Suprapubic skin (tissue), 3 donors: ENCODE data around the gene PLBD2.

ENCODE experiments used
- POLR2AphosphoS5 ChIP-seq, 3 donors: sonication (generic); formaldehyde crosslinking; IDR thresholded peaks; one replicate each; pipeline ENCODE4 v1.6.1; 2017; ENCODE audit warnings: antibody characterized with exemption in 3 of 3
- TF ChIP-seq, protein P1 (sequence below), 2 donors: fragments of 200-600 bp in 1 of 2; fragments of 450-650 bp in 1 of 2; sonication (generic) in 1 of 2; IDR thresholded peaks; one replicate each; pipeline ENCODE4 v1.5.1; 2016 to 2019; ENCODE audit warnings: antibody characterized with exemption in 2 of 2, mild to moderate bottlenecking in 1 of 2, moderate library complexity in 1 of 2

DNA sequence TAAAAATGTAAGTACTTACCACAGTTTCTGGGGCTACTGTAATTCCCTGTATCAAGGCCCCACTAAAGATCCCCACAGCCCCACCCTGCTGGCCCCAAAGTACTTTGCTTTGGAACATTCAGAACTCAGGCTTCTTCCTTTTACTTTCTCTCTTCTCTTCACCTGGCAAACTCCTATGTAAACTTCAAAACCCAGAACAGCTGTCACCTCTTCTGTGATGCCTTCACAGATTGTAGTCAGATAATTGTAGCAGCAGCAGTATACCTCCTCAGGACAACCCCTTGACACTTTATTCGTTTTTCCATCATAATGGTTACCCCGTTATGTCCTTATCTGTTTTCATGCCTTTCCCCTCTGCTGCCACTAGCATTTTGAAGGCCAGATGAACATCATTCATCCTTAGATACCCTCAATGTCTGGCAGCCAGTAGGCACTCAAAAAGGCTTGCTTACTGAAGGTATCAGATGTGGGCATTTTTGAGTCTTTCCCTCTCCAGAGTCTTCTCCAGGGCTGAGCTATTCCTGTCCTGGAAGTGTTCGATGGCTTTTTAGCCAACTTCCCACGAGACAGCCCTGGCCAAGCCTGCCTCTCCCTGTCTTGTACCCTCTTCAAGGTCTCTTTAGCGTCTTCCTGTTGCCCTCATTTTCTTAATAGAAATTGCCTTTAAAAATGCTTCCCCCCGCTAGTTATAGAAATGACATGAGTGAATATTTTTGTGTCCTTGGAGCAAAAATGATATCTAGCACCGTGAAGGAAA is 7.4 kb downstream of the PLBD2 start:
- TF ChIP-seq, protein P1, sequence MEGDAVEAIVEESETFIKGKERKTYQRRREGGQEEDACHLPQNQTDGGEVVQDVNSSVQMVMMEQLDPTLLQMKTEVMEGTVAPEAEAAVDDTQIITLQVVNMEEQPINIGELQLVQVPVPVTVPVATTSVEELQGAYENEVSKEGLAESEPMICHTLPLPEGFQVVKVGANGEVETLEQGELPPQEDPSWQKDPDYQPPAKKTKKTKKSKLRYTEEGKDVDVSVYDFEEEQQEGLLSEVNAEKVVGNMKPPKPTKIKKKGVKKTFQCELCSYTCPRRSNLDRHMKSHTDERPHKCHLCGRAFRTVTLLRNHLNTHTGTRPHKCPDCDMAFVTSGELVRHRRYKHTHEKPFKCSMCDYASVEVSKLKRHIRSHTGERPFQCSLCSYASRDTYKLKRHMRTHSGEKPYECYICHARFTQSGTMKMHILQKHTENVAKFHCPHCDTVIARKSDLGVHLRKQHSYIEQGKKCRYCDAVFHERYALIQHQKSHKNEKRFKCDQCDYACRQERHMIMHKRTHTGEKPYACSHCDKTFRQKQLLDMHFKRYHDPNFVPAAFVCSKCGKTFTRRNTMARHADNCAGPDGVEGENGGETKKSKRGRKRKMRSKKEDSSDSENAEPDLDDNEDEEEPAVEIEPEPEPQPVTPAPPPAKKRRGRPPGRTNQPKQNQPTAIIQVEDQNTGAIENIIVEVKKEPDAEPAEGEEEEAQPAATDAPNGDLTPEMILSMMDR (IDR thresholded peaks at IDR 0.05) = no peak
- TF ChIP-seq POLR2AphosphoS5 (IDR thresholded peaks at IDR 0.05) = no peak
